HG03558 (cell line): ENCODE measurements around the gene OR4D9.
A peak's percentile ranks its signal among the peaks of the same experiment; 100 is the strongest.

Source experiments
- ATAC-seq: cut with Tn5 transposase; IDR thresholded peaks from one replicate; pipeline ENCODE4 v1.9.1; 2021; ENCODE audit warnings: moderate number of reproducible peaks; ENCODE audit not compliant: unreplicated experiment; ENCODE audit errors: extremely low read depth

OR4D9 gene

DNA sequence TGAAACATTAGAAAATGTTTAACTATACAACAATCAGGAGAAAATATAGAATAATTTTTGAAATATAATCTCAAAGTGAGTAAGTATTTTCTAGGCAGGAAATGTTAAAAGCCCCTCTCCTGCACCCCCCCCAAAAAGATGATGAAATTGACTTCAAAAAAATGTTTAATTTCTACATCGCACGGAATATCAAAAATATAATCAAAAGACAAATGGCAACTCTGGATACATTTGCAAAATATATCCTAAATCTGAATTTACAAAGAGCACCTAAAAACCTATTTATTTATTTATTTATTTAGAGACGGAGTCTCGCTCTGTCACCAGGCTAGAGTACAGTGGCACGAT, 36.9 kb downstream of the OR4D9 start:
- ATAC-seq = no peak

DNA sequence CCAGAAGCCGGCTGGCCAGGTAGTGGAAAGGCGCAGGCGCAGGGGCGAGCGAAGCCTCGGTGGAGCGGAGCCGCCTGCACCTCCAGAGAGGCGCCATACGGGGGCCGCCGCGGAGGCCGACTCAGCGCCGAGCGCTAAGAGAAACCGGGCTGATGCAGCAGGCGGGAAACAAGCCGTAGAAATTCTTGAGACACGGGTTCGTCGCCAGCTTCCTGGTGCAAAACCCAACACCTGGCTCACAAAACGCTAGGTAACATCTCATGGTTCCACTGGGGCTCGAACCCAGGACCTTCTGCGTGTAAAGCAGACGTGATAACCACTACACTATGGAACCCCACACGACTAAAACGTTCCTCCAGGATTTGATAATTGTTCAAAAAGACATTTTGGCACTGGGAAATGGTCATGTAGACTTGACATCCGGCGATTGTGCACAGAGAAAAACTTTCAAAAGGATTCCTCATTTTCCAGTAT, 39.1 kb downstream of the OR4D9 start:
- peak; percentile 80 for ATAC-seq

DNA sequence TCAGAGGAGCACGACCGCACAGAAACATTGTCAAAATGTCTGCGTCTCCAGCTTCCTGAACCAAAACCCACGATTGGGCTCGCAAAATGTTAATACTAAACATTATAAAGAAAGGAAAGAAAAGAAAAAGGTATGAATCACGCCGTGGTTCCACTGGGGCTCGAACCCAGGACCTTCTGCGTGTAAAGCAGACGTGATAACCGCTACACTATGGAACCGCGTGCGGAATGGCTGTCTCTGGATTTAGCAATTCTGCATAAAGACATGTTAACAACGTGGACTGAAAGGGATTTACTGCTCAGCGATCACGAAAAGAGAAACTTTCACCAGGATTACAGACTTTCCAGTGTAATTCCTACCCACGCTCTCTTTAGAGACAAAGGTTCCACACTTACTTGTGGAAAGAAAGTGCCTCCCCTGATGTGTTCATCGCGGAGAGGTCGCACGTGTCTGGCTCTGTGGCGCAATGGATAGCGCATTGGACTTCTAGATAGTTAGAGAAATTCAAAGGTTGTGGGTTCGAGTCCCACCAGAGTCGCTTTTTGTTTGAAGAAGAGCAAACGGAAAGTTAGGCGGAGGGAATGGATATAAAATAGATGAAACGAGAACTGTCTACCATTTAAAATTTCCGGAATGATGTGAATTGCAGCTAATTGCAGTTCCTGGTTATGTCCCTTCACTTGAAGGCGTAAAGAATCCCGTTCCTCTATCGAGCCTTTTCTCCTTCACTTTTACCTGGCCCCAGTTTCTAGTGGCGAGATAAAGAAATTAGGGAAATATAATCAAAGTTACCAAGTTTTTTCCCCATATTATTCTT, 39.7 kb downstream of the OR4D9 start:
- peak; percentile 29 for ATAC-seq

DNA sequence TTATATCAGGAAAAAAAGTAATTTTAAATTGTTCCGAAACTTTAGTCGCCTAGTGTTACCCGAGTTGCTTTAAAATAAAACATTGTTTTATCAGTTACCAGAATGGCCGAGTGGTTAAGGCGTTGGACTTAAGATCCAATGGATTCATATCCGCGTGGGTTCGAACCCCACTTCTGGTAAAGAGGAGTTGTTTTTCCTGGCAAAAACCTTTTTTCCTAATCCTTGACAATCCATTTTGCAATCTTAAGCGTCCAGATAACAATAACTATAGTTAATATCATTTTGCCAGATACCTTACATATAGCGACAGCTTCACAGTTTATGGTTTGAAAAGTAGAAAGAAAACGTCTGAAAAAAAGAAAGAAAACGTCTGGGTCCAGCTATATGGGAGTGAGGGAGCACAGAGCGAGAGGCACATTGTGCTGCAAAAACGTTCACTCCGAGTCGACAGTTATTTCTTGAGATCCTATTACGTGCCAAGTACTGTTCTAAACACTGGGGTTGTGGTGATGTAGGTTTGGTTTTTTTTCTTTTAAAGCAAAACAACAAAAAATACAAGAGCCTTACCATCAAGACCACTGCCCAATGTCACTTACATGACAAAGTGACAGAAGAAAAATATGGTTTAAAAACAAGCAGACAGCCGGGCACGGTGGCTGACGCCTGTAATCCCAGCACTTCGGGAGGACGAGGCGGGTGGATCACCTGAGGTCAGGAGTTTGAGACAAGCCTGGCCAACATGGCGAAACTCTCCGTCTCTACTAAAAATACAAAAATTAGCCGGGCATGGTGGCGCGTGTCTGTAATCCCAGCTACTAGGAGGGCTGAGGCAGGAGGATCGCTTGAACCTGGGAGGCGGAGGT, 40.6 kb downstream of the OR4D9 start:
- ATAC-seq = no peak

DNA sequence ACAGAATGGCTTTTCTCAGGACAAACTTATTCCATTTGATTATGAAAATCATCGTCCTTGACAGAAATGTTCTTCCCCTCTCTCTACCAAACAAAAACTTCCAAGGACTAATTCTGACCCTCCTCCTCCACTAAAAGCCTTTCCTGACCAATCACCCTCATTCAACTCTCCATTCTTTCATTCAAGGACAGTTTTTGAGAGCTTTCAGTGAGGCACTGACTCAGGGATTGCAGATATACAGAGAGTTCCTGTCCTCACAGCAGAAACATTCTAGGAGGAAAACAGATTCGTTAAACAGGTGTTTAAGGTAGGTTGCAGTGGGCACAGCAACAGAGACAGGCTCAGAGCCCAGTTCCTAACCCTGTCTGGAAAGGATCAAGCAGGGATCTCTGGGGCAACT, 41.5 kb downstream of the OR4D9 start:
- no peak for ATAC-seq

DNA sequence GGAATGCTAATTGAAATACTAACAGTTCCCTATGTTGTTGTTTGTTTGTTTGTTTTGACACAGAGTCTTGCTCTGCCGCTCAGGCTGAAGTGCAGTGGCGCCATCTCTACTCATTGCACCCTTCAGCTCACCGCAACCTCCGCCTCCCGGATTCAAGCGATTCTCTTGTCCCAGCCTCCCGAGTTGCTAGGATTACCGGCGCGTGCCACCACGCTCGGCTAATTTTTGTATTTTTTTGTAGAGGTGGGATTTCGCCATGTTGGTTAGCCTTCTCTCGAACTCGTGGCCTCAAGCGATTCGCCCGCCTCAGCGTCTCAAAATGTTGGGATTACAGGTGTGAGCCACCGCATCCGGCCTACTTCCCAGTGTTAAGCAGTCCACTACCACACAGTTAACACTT, 42.0 kb downstream of the OR4D9 start:
- ATAC-seq = no peak

DNA sequence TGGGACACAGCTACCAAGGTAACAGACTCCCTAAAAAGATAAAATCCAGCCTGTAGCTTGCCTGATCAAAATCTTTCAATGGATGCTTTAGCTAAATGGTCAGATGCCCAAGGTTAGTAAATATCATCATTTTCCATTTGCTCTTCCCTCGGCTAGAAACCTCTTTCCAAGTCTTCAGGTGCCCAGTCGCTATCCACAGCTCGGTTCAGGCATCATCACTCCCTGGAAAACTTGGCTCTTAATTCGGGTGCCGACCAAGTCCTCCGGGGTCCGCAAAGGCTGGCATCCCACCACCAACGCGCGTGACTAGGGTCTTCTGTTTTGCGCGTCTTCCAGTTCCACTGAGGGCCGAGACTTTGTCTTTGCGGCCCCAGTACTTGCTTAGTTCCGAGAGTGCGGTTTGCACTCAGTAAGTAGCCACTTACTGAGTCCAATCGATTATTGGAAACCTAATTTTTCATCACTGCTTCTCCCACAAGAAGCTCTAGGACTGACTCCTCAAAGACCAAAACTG, 44.3 kb downstream of the OR4D9 start:
- ATAC-seq = no peak

DNA sequence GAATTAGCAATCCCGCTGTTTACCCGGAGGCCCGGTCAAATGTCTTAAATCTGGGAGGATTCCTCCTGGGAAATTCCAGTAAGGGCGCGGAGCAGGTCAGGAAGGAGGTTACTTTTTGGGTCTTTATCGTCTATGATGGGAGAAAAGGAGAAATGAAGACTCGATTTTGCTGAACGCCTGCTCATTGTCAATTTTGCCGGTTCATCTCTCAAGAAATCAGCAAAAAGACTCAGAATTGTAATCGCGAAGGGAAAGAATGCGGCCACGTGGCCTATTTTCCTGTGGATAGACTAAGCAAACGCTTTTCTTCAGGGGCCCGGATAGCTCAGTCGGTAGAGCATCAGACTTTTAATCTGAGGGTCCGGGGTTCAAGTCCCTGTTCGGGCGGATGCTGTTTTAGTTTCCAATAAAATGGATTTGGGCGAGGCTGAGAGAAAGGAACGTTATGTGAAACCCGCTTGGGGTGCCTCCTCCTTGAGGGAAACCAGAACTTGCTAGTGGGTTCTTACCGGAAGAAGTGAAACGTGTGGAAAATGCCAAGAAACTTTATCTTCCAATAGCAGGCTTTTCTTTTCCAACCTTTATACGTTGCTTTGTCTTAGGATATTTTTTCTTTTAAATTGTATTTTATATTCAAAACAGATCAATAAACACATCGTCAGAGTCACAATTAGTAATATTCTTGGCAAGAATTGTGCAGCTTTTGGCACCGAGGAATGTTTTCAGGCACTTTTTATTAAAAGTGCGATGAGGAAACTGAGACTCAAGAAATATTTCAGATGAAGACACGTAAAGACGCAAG, 45.0 kb downstream of the OR4D9 start:
- ATAC-seq = no peak

DNA sequence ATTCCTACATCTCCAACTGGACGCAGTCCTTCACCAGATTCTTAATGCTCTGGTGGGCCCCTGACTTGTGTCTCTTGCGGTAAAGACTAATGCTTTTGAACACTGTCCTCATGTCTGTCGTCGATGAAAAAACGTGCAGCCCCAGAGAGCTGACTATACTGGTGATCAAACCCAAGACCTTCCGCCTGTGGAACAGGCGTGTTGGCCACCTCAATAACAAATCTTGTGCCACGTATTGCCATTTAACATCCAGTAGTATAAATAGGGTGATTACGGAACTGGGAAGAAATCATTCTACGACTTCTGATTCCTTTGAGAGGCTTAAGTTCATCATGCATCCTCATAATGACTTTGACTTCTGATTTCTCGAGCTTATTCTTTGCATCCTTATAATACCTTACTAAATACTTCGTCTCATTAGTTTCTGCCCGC, 45.6 kb downstream of the OR4D9 start:
- no peak for ATAC-seq

DNA sequence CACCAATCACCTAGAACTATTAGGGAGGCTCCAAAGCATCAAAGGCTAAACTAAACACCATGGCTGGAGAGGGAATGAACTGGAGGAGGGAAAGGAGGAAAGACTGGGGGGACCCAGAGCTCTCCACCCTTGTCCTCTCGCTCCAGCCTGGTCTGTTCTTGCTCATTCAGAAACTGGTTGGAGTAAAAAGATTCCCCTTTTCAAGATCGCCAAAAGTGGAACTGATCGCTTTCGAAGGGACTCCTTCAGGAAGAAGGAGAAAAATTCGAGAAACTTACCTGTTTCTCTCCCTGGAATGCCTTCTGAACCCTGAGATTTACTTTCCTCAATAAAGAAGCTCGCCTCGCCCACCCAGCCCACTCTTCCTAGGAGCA, 46.9 kb downstream of the OR4D9 start:
- ATAC-seq = no peak

DNA sequence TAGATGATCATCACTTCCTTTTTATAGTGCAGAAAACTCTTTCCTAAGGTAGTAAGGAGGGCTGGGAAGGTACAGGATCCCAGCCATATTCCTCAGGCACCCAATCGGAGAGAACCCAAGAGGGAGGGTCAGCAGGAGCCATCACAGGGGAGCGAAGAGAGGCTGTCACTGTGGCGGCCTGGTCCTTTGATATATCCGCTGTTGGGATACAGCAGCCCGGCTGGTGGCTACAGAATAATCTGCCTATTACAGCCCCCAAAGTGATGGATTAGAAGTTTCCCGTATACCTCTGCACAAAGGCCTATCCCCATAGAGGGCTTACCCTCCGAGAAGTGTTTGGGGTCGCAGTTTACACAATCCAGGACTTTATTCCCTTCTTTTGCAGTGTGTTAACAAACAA, 48.5 kb downstream of the OR4D9 start:
- ATAC-seq = no peak

DNA sequence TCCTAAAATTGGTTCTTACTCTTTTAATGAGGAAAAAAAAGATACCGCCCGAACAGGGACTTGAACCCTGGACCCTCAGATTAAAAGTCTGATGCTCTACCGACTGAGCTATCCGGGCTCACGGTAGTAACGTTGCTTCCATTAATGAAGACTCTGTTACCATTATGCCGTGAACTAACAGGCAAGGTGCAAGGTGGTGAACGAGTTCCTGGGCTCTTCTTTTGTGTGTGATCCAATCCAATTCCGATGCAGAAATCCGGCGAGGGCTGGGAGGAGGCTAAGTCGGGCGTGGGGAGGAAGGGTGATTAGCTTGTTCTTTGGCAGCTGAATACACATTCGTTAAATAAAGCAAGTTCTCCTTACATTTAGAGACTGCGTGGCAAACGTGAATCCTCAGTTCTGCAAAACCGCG, 49.0 kb downstream of the OR4D9 start:
- no peak for ATAC-seq

DNA sequence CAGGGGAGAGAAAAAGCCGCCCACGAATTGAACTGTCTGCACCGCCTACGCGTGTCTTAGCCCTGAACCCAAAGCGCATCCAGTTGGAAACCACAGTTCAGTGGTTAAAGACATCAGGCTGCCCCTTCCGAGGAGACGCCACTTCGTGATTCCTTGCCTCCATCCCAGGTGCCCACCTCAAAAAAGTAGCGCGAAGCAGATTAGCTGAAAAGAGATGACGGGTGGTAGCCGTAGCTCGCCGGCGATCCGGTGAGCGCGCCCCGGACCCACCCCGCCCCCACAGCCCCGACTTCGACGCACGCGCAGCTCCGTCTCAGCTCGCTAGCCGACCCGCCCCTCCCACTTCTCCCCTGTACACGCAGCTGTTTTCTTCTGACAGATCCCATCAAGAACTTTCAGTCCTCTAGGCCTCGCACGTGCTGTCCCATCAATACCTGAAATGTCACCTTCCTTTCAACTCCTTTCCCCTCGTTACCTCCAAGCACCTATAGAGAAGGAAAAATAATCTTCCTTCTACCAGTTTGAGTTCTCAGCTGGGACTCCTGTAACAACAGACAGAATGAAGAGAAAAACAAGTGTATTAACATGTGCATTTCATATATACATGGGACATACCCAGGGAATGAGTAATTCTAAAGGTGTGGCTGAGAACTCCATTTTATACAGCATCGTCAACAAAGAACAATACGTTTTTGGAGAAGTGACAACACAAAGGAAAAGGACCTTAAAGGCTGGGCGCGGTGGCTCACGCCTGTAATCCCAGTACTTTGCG, 49.5 kb downstream of the OR4D9 start:
- ATAC-seq = no peak

DNA sequence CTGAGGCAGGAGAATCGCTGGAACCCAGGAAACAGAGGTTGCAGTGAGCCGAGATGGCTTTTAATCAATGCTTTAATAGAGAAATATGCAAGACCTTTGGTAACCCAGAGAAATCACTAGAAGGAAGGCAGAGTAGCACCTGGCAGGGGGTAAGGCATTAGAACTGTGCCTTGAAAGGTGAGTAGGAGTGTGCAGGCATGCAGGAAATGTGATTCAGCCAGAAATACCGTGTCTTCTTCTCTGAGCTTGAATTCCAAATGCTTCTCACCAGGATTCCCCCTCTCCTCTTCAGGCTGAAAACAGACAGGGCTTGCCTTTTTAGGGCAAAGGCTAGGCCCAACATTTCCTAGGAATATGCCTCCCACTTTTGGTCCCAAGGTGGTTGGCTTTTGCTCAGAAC, 51.0 kb downstream of the OR4D9 start:
- ATAC-seq = no peak
